Activated CD4-positive, alpha-beta T cell treated with anti-CD3 and anti-CD28 coated beads, Interleukin-2, amount 50 U/mL, for 48 hours (primary cell): ENCODE measurements around the gene SLF2.

Source experiments
- DNase-seq, 2 experiments: peaks; one replicate each; pipeline ENCODE4 v3.0.0-alpha.2; 2020

The SLF2 gene

GRCh38 chr10:101003639-101004206 lies 91.0 kb downstream of the SLF2 start:
- no peak for DNase-seq

GRCh38 chr10:101005361-101005760 lies 92.6 kb downstream of the SLF2 start:
- no peak for DNase-seq

- no peak for DNase-seq
Measured at GRCh38 chr10:101005869-101006567, 93.3 kb downstream of the SLF2 start.

- DNase-seq: no peak
Measured at GRCh38 chr10:101006593-101007098, 93.9 kb downstream of the SLF2 start.

- no peak for DNase-seq
Measured at GRCh38 chr10:101007099-101007711, 94.4 kb downstream of the SLF2 start.

GRCh38 chr10:101007915-101008822 lies 95.4 kb downstream of the SLF2 start:
- DNase-seq: no peak

GRCh38 chr10:101008823-101009423 lies 96.2 kb downstream of the SLF2 start:
- no peak for DNase-seq

GRCh38 chr10:101010329-101010728 lies 97.6 kb downstream of the SLF2 start:
- no peak for DNase-seq

GRCh38 chr10:101011517-101012423 lies 99.0 kb downstream of the SLF2 start:
- DNase-seq: no peak

- peak; percentile 87 to 90 for DNase-seq
Measured at GRCh38 chr10:101012525-101013364, 100.0 kb downstream of the SLF2 start.

- no peak for DNase-seq
Measured at GRCh38 chr10:101013365-101013825, 100.6 kb downstream of the SLF2 start.

GRCh38 chr10:101014230-101014884 lies 101.6 kb downstream of the SLF2 start:
- peak; percentile 89 to 91 for DNase-seq
